CD4-positive, CD25-positive, alpha-beta regulatory T cell (primary cell): ENCODE measurements around the gene ZNF598. TPM values are rescaled to one million over a fixed set of nuclear protein-coding genes. Genes with fewer than 3 reads are reported as not detected.
A peak's percentile ranks its signal among the peaks of the same experiment; 100 is the strongest.

Experiments
- ATAC-seq, 2 donors: fragments of 150-1000 bp; cut with Tn5 transposase; one replicate each; pipeline ENCODE4 v1.10.0; 2021; ENCODE audit warnings: low read depth in 2 of 2, moderate number of reproducible peaks in 2 of 2, moderate library complexity in 1 of 2
- DNase-seq, 3 donors: peaks; one replicate each; pipeline versions ENCODE4 v3.0.0 to v3.0.0-alpha.2; 2012 to 2022; ENCODE audit warnings: mixed read lengths in 1 of 3
- H3K27ac ChIP-seq: one replicate; pipeline ENCODE4 v1.7.0; 2013; ENCODE audit warnings: mild to moderate bottlenecking, low read length; ENCODE audit not compliant: insufficient read depth, poor library complexity, severe bottlenecking
- H3K27me3 ChIP-seq: one replicate; pipeline ENCODE4 v1.7.0; 2013; ENCODE audit warnings: low read length; ENCODE audit not compliant: control insufficient read depth, insufficient read depth
- H3K36me3 ChIP-seq: one replicate; pipeline ENCODE4 v1.7.0; 2013; ENCODE audit warnings: mild to moderate bottlenecking, low read length, moderate library complexity; ENCODE audit not compliant: control insufficient read depth, insufficient read depth
- H3K4me1 ChIP-seq: 2 replicates; pipeline ENCODE4 v1.7.0; 2013; ENCODE audit warnings: mild to moderate bottlenecking, low read length; ENCODE audit not compliant: insufficient read depth, control insufficient read depth, poor library complexity, severe bottlenecking
- H3K4me3 ChIP-seq: one replicate; pipeline ENCODE4 v1.7.0; 2013; ENCODE audit warnings: low read depth, mild to moderate bottlenecking, low read length, moderate library complexity
- H3K9me3 ChIP-seq, 2 experiments: 1 replicate in 1 of 2; 2 replicates in 1 of 2; pipeline ENCODE4 v1.7.0; 2013; ENCODE audit warnings: low read length in 2 of 2, mild to moderate bottlenecking in 1 of 2, moderate library complexity in 1 of 2; ENCODE audit not compliant: control insufficient read depth in 2 of 2
- H3K27ac Mint-ChIP-seq, 3 donors: one replicate each; pipeline ENCODE4 v1.8.0; 2020 to 2022; ENCODE audit warnings: mild to moderate bottlenecking in 3 of 3, mixed read lengths in 3 of 3, moderate library complexity in 2 of 3
- H3K27me3 Mint-ChIP-seq: one replicate; pipeline ENCODE4 v1.8.0; 2022; ENCODE audit warnings: mild to moderate bottlenecking, mixed read lengths
- H3K36me3 Mint-ChIP-seq: one replicate; pipeline ENCODE4 v1.8.0; 2020; ENCODE audit warnings: mixed read lengths
- H3K4me1 Mint-ChIP-seq, 4 donors: one replicate each; pipeline ENCODE4 v1.8.0; 2020 to 2022; ENCODE audit warnings: mixed read lengths in 4 of 4, mild to moderate bottlenecking in 1 of 4
- H3K4me3 Mint-ChIP-seq, 4 donors: one replicate each; pipeline ENCODE4 v1.8.0; 2020 to 2022; ENCODE audit warnings: mild to moderate bottlenecking in 4 of 4, mixed read lengths in 4 of 4, moderate library complexity in 3 of 4
- H3K9me3 Mint-ChIP-seq, 7 donors: one replicate each; pipeline ENCODE4 v1.8.0; 2020 to 2022; ENCODE audit warnings: mixed read lengths in 7 of 7, mild to moderate bottlenecking in 3 of 7, moderate library complexity in 2 of 7
- polyA plus RNA-seq, 4 donors: library from polyadenylated mRNA; unstranded; fragments of 300-500 nt; fragmentation: Illumina TruSeq; gene quantifications; one replicate each; pipeline ENCODE4 v1.2.3, GENCODE V29; 2021
- total RNA-seq: library from RNA; stranded (reverse); gene quantifications from one replicate; pipeline ENCODE4 v1.2.3, GENCODE V29; 2022

Gene ZNF598
- total and polyA plus RNA-seq, 5 donors from 2014 or later: 1.8 to 48.2 (median 3.0) TPM

DNA sequence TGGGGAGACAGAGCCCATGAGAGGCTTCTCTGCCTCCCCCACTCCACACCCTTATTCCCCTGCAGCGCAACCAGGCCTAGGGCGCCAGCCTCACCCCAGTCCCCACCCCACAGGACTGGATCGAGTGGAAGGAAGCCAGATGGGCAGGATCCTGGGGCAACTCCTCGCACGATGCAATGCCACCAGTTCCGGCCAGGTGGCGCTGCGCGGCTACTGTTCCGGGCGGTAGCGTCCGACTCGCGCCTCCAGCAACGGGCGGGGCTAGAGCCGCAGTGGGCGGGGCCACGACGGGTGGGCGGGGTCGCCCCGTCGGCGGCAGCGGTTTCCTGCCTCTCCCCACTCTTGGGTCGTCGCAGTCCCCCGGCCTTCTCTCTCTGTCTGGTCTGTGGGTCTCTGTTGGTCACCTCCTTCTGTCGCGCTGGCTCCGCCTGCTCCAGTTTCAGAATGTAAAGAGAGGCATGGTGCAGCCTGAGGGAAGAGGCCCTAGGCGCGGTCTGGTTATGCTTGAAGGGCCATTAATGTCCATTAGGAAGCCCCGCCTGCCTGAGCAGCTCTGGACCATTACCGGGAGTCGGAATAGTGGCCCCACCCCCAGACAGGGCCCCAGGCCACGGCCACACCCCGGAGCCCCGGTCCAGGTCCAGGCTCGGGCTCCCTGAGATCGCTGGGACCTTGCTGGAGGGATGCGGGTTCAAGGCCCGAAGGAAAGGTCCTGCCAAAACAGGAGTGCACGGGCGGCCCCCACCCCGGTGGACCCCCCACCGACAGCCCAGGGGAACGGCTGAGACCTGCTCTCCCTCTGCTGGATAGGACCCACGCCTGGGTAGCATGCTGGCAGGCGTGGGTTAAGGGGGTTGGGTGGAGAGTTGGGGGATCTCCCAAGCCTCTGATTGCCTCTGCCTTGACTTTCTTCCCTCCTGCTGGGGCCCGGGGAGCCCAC lies 13.7 kb upstream of the ZNF598 start:
- H3K27me3 ChIP-seq: no peaks in the 10 kb centered on the region
- DNase-seq (peak; percentile 90 to 92 (median 91)), ATAC-seq (peak; percentile 88 to 90)
- peak overlapping the region; percentile 60 to 80 (median 74) for H3K4me3 Mint-ChIP-seq
- H3K36me3 Mint-ChIP-seq: no peaks in the 10 kb centered on the region
- H3K4me1 Mint-ChIP-seq: peaks cover 0 to 25% (median 6%) of the 10 kb centered on the region in 4 donors
- H3K4me1 ChIP-seq: peaks cover 42% of the 10 kb centered on the region
- peaks cover 55% of the 10 kb centered on the region for H3K27me3 Mint-ChIP-seq
- no peak overlapping the region for H3K4me3 ChIP-seq
- no peak overlapping the region for H3K27ac ChIP-seq
- no peaks in the 10 kb centered on the region for H3K9me3 ChIP-seq
- H3K27ac Mint-ChIP-seq: peak overlapping the region in 1 of 3 donors; percentile 88
- no peaks in the 10 kb centered on the region for H3K9me3 Mint-ChIP-seq
- H3K36me3 ChIP-seq: no peaks in the 10 kb centered on the region

DNA sequence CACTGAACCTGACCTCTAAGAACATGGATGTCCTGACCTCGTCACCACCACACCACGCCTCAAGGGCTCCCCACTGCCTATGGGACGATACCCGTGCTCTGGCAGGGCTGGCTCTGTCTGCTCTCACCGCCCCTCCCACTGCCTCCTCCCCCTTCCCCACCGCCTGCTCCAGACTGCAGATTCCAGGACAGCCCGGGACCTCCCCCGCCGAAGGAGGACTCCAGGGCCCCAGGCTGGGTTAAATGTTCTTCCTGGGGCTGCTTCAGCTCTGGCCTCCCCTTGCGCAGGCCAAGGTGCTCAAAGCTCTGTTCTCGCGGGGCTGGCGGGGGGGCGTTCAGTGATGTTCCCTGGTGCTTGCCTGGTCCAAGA lies 13.1 kb upstream of the ZNF598 start:
- ATAC-seq: peak; percentile 2 to 6
- H3K27me3 Mint-ChIP-seq: peaks cover 49% of the 10 kb centered on the region

DNA sequence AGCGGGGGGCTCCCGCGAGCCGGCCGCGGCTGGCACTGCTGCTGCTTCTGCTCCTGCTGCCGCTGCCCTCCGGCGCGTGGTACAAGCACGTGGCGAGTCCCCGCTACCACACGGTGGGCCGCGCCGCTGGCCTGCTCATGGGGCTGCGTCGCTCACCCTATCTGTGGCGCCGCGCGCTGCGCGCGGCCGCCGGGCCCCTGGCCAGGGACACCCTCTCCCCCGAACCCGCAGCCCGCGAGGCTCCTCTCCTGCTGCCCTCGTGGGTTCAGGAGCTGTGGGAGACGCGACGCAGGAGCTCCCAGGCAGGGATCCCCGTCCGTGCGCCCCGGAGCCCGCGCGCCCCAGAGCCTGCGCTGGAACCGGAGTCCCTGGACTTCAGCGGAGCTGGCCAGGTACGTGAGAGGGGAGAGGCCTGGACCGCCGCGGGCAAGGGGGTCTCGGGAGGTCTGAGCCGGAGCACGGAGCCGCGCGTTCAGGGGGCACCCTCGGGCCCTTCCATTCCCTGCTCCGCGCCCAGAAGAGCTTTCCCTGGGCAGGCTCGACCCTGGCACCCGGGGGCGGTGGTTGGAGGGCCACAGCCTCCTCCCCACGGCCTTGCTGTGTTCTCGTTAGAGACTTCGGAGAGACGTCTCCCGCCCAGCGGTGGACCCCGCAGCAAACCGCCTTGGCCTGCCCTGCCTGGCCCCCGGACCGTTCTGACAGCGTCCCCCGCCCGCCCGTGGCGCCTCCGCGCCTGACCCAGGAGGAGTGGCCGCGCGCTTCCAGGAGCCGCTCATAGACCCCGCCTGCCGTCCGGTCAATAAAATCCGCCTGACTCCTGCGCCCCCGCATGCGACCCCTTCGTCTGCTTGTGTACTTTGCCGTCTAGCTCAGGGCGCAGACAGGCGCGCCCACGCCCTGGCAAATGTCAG lies 10.6 kb upstream of the ZNF598 start:
- peaks cover 0 to 14% (median 5%) of the 10 kb centered on the region in 4 donors for H3K4me1 Mint-ChIP-seq
- H3K36me3 Mint-ChIP-seq: no peaks in the 10 kb centered on the region
- no peak overlapping the region for H3K27ac ChIP-seq
- H3K27me3 Mint-ChIP-seq: peaks cover 40% of the 10 kb centered on the region
- ATAC-seq (no peak), DNase-seq (no peak)
- H3K36me3 ChIP-seq: no peaks in the 10 kb centered on the region
- H3K27me3 ChIP-seq: no peaks in the 10 kb centered on the region
- no peaks in the 10 kb centered on the region for H3K9me3 ChIP-seq
- no peak overlapping the region for H3K4me3 Mint-ChIP-seq
- H3K27ac Mint-ChIP-seq: no peak overlapping the region
- peaks cover 28% of the 10 kb centered on the region for H3K4me1 ChIP-seq
- H3K4me3 ChIP-seq: no peak overlapping the region
- H3K9me3 Mint-ChIP-seq: no peaks in the 10 kb centered on the region

More for the DNA sequence above, 13.1 kb upstream of the ZNF598 start:
- no peak overlapping the region for H3K27ac Mint-ChIP-seq
- Histone ChIP-seq H3K36me3 (no peaks in the 10 kb centered on the region), H3K9me3 (no peaks in the 10 kb centered on the region), H3K4me1 (peaks cover 42% of the 10 kb centered on the region), H3K4me3 (no peak overlapping the region), H3K27me3 (no peaks in the 10 kb centered on the region), H3K27ac (no peak overlapping the region)
- H3K9me3 Mint-ChIP-seq: no peaks in the 10 kb centered on the region
- DNase-seq: peak in 1 of 3 donors; percentile 23
- no peaks in the 10 kb centered on the region for H3K36me3 Mint-ChIP-seq
- peaks cover 0 to 21% (median 6%) of the 10 kb centered on the region in 4 donors for H3K4me1 Mint-ChIP-seq
- peak overlapping the region in 3 of 4 donors; percentile 60 to 74 (median 74) for H3K4me3 Mint-ChIP-seq

DNA sequence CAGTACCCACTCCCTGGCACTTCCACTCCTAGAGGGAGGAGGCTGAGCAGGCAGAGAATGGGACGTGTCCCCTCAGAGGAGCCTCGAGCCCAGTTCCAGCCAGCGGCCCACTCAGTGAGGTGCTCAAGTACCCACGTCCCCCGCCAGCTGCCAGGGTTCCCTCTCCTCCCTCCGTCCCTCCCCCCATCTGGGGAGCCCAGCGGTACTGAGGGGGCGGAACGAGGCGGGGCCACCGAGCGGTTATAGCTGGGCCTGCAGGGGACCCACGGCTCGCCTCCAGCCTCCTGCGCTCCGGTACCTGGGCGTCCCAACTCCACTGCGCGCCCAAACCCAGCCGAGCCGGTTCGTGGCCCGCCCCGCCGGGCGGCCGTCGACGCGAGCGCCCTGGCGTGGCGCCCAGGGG lies 9.9 kb upstream of the ZNF598 start, which contains the start of gene NPW:
TSS of gene NPW (plus strand) at position 268 of the 403 bp plus-strand sequence.
- no peaks in the 10 kb centered on the region for H3K36me3 Mint-ChIP-seq
- H3K27ac ChIP-seq: no peak within 1 kb of the TSS
- H3K4me1 Mint-ChIP-seq: peaks cover 0 to 14% (median 5%) of the 10 kb centered on the region in 4 donors
- no peaks in the 10 kb centered on the region for H3K36me3 ChIP-seq
- peaks cover 28% of the 10 kb centered on the region for H3K4me1 ChIP-seq
- no peaks in the 10 kb centered on the region for H3K9me3 Mint-ChIP-seq
- DNase-seq: no peak
- ATAC-seq: no peak
- no peaks in the 10 kb centered on the region for H3K27me3 ChIP-seq
- no peak within 1 kb of the TSS for H3K27ac Mint-ChIP-seq
- H3K4me3 Mint-ChIP-seq: peak within 1 kb of the TSS in 2 of 4 donors; percentile 43 to 69
- H3K27me3 Mint-ChIP-seq: peaks cover 40% of the 10 kb centered on the region
- no peaks in the 10 kb centered on the region for H3K9me3 ChIP-seq
- no peak within 1 kb of the TSS for H3K4me3 ChIP-seq

DNA sequence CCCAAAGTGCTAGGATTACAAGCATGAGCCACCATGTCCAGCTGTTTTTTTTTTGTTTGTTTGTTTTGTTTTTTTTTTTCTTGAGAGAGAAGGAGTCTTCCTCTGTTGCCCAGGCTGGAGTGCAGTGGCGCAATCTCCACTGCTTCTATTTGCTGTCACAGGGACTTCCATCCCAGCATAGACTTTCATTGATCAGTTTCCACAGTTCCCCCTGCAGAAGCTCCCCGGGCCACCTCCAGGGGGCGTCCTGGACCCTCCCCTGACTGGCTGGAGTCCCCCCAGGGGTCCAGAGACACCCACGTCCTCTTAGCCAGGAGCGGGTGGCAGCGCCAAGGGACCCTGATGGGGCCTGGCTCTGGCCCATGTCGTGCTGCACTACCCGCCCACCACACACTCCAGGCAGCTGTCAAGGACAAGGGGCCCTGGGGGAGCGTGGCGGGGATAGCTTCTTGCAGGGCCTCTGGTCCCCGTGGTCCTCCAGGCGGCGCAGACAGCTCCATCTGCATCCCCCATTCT lies 6.8 kb upstream of the ZNF598 start:
- peaks cover 17% of the 10 kb centered on the region for H3K27me3 Mint-ChIP-seq
- DNase-seq (no peak), ATAC-seq (no peak)
- H3K9me3 ChIP-seq: no peaks in the 10 kb centered on the region
- no peak overlapping the region for H3K27ac ChIP-seq
- no peak overlapping the region for H3K4me3 ChIP-seq
- H3K27me3 ChIP-seq: no peaks in the 10 kb centered on the region
- no peaks in the 10 kb centered on the region for H3K36me3 Mint-ChIP-seq
- H3K9me3 Mint-ChIP-seq: no peaks in the 10 kb centered on the region
- peaks cover 0 to 2% (median 0%) of the 10 kb centered on the region in 4 donors for H3K4me1 Mint-ChIP-seq
- peak overlapping the region in 1 of 4 donors; percentile 54 for H3K4me3 Mint-ChIP-seq
- no peak overlapping the region for H3K27ac Mint-ChIP-seq
- H3K36me3 ChIP-seq: no peaks in the 10 kb centered on the region
- peaks cover 14% of the 10 kb centered on the region for H3K4me1 ChIP-seq

DNA sequence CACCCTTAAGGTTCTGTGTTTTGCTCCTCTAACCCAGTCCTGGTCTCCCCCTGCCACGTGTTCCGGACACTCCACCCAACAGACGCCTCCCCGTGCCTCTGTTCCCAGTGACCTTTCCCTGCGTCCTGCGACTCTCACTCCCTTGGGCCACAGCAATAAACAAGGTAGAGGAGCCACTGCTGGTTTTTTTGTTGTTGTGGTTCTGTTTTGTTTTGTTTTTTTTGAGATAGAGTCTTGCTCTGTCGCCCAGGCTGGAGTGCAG lies 6.3 kb upstream of the ZNF598 start:
- no peaks in the 10 kb centered on the region for H3K9me3 Mint-ChIP-seq
- H3K4me1 Mint-ChIP-seq: peaks cover 0 to 2% (median 0%) of the 10 kb centered on the region in 4 donors
- no peak overlapping the region for H3K27ac Mint-ChIP-seq
- H3K4me3 Mint-ChIP-seq: no peak overlapping the region
- Histone ChIP-seq H3K4me3 (no peak overlapping the region), H3K9me3 (no peaks in the 10 kb centered on the region), H3K4me1 (peaks cover 14% of the 10 kb centered on the region), H3K36me3 (no peaks in the 10 kb centered on the region), H3K27ac (no peak overlapping the region), H3K27me3 (no peaks in the 10 kb centered on the region)
- H3K36me3 Mint-ChIP-seq: no peaks in the 10 kb centered on the region
- ATAC-seq (no peak), DNase-seq (no peak)
- H3K27me3 Mint-ChIP-seq: peaks cover 11% of the 10 kb centered on the region

DNA sequence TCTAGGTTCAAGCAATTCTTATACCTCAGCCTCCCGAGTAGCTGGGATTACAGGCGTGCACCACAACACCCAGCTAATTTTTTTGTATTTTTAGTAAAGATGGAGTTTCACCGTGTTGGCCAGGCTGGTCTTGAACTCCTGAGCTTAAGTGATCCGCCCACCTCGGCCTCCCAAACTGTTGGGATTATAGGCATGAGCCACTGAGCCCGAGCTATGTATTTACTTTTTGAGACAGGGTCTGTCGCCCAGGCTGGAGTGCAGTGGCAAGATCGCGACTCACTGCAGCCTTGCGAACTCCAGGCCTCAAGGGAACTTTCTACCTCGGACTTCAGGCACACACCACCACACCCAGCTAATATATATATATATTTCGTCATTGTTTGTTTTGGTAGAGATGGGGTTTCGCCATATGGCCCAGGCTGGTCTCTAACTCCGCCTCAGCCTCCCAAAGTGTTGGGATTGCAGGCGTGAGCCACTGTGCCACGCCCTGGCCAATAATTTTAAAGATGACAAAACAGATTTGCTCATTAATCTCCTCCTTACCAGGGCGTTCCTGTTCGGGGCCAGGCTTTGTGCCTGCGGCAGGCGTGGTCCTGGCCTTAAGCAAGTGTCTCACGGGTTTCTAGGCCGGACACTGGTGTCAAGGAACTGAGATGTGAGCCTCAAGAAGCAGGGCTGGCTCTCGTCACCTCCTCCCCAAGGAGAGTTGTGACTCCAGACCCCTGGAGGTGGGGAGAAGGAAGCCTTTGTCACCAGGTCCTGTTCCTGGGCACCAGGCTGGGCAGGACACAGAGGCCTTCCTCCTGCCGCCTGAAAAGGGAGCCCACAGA lies 5.7 kb upstream of the ZNF598 start:
- Mint-ChIP-seq H3K9me3 (no peaks in the 10 kb centered on the region), H3K4me1 (peaks cover 0 to 2% (median under 1%) of the 10 kb centered on the region in 4 donors), H3K27ac (no peak overlapping the region), H3K36me3 (no peaks in the 10 kb centered on the region), H3K4me3 (no peak overlapping the region), H3K27me3 (peaks cover 6% of the 10 kb centered on the region)
- Histone ChIP-seq H3K27ac (no peak overlapping the region), H3K36me3 (no peaks in the 10 kb centered on the region), H3K4me1 (peaks cover 13% of the 10 kb centered on the region), H3K9me3 (no peaks in the 10 kb centered on the region), H3K4me3 (no peak overlapping the region), H3K27me3 (no peaks in the 10 kb centered on the region)
- ATAC-seq (no peak), DNase-seq (no peak)
